Fibroblast of mammary gland (primary cell): ENCODE measurements around the gene PCK2.
"Not testable (repeated sequence)": the region's sequence is repeated elsewhere in the genome, so short reads cannot be mapped to it uniquely, and the experiment has no call there.

Experiments
- DNase-seq: peaks from one replicate; pipeline ENCODE4 v3.0.0-alpha.2; 2010; ENCODE audit warnings: low read depth
- H3K4me3 ChIP-seq: 2 replicates; pipeline ENCODE4 v1.5.1; 2011; ENCODE audit warnings: low read depth, mild to moderate bottlenecking, low read length, moderate library complexity; ENCODE audit not compliant: control insufficient read depth
- CTCF ChIP-seq: conservative IDR thresholded peaks from 2 replicates; pipeline ENCODE4 v1.5.1; 2011; ENCODE audit warnings: low read depth, low read length, inconsistent platforms; ENCODE audit not compliant: control insufficient read depth, insufficient read depth

The PCK2 gene

DNA sequence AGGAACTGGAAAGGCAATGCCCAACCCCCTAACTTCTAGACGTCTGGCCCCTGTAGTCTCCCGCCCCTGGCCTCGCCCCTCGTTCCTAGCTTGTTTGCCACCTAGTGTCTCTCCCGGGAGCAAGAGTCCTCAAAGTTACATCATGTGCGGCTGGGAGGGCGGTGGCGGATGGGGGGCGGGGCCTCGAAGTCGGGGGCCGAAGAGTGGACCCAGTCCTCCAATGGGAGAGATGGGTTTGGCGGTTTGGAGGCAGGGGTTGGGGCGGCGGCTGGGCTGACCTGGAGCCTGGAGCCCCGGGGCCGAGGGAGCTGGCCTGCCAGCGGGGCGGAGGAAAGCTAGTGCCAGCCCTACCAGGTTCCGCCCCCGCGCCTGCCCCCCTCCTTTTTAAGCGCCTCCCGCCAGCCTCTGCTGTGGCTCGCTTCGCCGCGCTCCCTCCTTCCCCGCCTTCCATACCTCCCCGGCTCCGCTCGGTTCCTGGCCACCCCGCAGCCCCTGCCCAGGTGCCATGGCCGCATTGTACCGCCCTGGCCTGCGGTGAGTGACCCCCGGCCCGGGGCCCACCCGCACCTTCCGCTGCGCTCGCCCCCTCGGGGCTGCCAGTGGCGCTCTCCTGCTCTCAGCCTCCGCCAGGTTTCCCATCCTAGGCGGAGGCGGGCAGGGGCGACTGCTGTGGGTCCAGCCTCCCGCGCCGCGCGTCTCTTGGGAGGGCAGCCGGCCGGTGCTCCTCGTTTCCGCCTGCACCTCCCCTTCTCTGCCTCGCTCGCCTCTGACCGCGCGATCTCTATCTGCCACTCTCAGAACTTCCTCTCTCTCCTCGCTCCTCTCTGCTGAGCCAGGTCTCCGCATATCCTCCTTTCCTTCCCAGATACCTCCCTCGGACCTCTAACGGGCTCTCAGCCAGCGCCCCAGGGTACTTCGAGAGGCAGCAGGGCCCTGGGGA, at the start of gene PCK2:
Gene PCK2 (plus strand): TSS at position 411 of the 940 bp plus-strand sequence. CDS start 95 bp downstream, at position 506.
- peak; percentile 12 for TF ChIP-seq CTCF
- H3K4me3 ChIP-seq: peak within 1 kb of the TSS; percentile 74

DNA sequence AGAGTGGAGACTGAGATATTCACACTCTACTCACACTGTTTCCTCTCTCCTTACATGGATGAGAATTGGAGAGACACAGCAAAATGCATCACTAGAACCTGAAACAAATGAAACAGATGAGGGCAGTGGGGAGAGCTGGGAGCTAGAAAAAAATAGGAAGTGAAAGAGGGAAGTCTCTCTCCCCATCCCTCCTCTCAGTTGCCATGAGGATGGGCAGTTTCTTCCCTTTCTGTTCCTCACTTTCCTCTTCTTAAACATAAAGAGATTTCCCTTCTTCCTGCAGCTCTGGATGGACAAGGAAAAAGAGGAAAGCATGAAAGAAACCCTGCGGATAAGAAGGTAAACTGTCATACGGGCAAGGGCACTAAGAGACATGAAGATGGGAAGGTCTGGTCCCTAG, 45.1 kb upstream of the PCK2 start:
- DNase-seq, H3K4me3 ChIP-seq: not testable (repeated sequence)

More for the DNA sequence above, at the start of gene PCK2:
- peak; percentile 72 for DNase-seq

DNA sequence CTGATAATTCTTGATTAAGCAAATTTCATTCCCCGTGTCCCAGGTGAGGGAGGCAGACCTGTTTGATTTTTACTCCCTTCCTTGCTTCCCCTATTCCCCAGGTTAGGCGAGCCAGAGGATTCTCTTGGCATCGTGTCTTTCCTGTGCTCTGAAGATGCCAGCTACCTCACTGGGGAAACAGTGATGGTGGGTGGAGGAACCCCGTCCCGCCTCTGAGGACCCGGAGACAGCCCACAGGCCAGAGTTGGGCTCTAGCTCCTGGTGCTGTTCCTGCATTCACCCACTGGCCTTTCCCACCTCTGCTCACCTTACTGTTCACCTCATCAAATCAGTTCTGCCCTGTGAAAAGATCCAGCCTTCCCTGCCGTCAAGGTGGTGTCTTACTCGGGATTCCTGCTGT, 43.4 kb upstream of the PCK2 start:
- not testable (repeated sequence) for H3K4me3 ChIP-seq, DNase-seq

DNA sequence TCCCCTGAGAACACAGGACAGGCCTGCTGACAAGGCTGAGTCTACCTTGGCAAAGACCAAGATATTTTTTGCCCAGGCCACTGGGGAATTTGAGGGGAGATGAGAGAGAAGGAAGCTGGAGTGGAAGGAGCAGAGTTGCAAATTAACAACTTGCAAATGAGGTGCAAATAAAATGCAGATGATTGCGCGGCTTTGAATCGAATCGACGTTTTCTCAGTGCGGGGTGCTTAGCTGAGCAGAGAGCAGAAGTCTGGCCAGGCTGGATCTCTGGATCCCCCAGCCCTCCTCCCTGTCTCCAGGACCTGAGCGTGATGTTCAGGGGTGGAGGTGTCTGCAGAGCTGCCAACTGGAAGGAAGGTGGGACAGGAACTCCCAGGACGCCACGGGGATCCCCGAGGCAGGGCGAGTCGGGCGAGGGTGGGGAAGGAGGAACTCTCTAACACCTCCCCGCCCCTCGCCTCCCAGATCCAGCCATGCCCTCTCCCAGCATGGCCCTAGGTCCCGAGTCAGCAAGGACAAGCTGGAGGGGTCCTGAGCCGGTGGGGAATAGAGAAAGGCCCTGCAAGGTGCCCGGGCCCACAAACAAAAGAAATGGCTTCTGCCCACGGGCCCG, 42.8 kb upstream of the PCK2 start:
- peak overlapping the region; percentile 13 for H3K4me3 ChIP-seq
- TF ChIP-seq CTCF: no peak
- no peak for DNase-seq

- peak; percentile 16 for DNase-seq
- no peak for TF ChIP-seq CTCF
- peak within 1 kb of the TSS; percentile 38 for H3K4me3 ChIP-seq
These were observed 42.1 kb upstream of the PCK2 start, which contains the start of gene CARMIL3 for GRCh38 chr14:24051789-24052655. Gene CARMIL3 (plus strand): TSS chr14:24052009. CDS start chr14:24052154, 145 bp downstream.

DNA sequence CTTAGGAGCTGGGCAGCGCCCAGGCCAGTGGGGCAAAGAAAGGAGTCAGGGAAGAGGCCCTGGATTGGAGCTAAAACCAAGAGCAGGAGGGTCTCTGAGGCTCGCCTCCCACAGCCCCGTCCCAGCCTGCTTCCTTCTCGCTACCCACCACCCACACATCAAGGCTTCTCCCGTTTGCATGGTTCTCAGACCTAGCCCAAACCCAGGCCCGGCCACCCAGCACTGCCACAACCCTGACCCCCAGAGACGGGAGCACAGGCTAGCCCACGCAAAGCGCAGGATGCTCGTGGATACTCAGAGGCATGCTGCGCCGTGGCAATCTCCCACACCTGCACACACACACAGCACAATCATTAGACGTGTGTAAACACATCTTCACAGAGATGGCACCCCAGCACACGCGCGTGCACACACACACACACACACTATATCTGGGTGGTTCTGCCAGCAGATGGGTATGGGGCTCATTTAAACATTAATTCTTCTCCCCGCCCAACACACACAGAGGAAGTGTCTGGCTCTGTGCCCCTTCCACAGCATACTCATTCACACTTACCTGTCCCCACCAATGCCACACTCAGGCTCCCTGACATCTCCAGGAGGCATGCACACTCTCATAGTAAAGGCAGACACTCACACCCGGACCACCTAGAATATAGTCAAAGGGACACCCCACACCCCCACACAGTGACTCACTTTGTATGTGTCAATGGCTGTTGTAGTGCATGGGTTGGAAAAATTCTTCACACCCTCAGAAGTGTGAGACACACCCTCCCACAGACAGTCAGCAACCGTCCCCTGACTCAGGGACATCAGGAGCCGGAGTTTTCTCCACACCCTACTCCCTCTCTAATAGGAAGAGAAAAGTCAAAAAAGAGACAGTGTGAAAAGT, 41.2 kb upstream of the PCK2 start:
- peak; percentile 7 for DNase-seq
- no peak for TF ChIP-seq CTCF
- no peak overlapping the region for H3K4me3 ChIP-seq
